Fibroblast of villous mesenchyme (primary cell): ENCODE data around the gene CAB39L. TPM values are rescaled to one million over a fixed set of nuclear protein-coding genes. Genes with fewer than 3 reads are reported as not detected.

Experiments used
- DNase-seq: peaks from one replicate; pipeline ENCODE4 v3.0.0-alpha.2; 2010; ENCODE audit warnings: low read depth
- H3K4me3 ChIP-seq: 2 replicates; pipeline ENCODE4 v1.5.1; 2011; ENCODE audit warnings: low read depth, mild to moderate bottlenecking, low read length
- CTCF ChIP-seq: IDR thresholded peaks from 2 replicates; pipeline ENCODE4 v1.5.1; 2012; ENCODE audit warnings: low read depth, mild to moderate bottlenecking, low read length; ENCODE audit not compliant: insufficient read depth
- total RNA-seq: library from RNA; depleted of rRNA; stranded (reverse); fragments of >200 nt; gene quantifications from 2 replicates; pipeline ENCODE4 v1.2.3, GENCODE V29; 2012

Gene CAB39L
- total RNA-seq, 1 donor, result 15.1 TPM

DNA sequence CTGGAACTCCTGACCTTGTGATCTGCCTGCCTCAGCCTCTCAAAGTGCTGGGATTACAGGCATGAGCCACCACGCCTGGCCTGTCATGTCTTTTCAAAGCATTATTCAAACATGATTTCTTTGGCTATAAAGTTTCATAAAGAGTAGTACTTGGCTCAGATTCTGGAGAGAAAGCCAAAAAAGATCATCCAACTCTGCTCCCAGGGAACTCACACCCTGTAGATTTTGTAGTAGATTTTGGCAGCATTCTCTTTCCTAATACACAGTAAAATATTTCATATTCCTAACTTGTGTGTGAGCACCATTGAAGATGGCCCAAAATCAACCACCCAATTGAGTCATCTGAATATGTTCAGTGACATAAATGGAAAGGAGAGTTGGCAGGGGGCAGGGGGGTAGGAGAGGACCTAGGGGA lies 48.4 kb downstream of the CAB39L start:
- no peak overlapping the region for H3K4me3 ChIP-seq
- DNase-seq, result no peak
- TF ChIP-seq CTCF, result no peak

DNA sequence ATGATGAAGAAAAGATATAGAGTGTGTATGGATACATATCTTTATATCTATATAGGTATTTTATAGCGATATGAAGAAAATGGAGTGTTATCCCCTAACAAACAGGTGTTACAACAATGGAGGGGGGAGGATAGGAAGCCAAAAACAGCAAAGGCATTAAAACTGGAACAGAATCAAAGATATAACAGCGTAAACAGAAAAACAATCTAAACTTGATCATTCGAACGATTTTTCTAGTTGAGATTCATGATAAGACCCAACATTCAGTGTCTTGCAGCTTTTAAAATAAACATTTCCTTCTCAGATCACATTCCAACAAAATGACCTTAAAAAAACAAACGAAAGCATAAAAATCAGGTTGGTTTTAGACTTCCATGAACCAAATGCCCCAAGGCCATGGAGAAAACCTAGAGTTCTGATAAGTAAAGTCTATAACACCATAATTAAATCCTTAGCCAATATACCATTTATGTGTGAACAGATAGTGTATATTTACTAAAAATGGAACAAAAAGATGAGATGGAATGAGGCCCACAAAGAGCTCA lies 55.7 kb downstream of the CAB39L start:
- no peak overlapping the region for H3K4me3 ChIP-seq
- no peak for TF ChIP-seq CTCF
- DNase-seq, result no peak

DNA sequence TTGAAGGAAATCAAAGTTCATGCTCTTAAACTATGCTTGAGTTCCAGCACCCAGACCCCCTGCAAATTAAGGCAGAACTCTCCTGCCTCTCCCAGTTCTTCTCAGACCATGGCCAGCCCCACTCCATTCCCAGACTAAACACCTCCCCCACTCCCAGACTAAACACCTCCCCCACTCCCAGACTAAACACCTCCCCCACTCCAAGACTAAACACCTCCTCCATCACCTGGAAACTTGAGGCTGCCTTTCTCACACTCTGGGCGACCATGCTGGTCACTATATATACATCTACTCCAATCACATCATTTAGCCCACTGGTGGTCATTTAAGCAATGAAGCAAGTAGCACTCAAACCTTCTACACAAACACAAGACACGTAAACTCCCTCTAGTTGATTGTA lies 57.2 kb downstream of the CAB39L start:
- DNase-seq, result no peak
- no peak for TF ChIP-seq CTCF

DNA sequence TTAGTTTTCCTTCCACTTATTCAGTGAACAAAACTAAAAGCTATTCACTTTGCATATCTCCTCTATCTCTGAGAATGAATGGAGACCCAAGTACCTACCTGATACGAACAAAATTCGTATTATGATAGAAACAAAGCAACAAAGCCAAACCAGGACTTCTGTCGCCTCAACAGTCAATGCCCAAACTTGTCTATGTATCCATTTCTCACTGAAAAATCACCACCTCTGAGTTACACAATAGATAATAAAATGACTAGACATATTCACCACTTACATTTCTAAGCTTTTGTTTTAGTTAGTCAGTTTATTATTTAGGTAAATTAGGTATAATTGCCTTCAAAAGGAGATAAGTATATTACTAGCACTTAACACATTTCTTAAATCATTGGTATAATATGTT lies 67.7 kb downstream of the CAB39L start:
- TF ChIP-seq CTCF, result no peak
- no peak for DNase-seq
- no peak overlapping the region for H3K4me3 ChIP-seq

More for the DNA sequence above, 57.2 kb downstream of the CAB39L start:
- no peak overlapping the region for H3K4me3 ChIP-seq

- H3K4me3 ChIP-seq, result no peak overlapping the region
- TF ChIP-seq CTCF, result no peak
- DNase-seq, result peak; percentile 89
Measured at GRCh38 chr13:49374585-49375290, 69.1 kb downstream of the CAB39L start.

- no peak for TF ChIP-seq CTCF
- H3K4me3 ChIP-seq, result no peak overlapping the region
- DNase-seq, result no peak
Measured at GRCh38 chr13:49373716-49374115, 70.1 kb downstream of the CAB39L start.
